ENCODE results near the gene CPED1.
"Not testable (repeated sequence)": the region's sequence is repeated elsewhere in the genome, so short reads cannot be mapped to it uniquely, and the experiment has no call there.

Gene CPED1

GRCh38 chr7:121042899-121043298, 54.4 kb downstream of the CPED1 start:
- DNase-seq: no peak

DNA sequence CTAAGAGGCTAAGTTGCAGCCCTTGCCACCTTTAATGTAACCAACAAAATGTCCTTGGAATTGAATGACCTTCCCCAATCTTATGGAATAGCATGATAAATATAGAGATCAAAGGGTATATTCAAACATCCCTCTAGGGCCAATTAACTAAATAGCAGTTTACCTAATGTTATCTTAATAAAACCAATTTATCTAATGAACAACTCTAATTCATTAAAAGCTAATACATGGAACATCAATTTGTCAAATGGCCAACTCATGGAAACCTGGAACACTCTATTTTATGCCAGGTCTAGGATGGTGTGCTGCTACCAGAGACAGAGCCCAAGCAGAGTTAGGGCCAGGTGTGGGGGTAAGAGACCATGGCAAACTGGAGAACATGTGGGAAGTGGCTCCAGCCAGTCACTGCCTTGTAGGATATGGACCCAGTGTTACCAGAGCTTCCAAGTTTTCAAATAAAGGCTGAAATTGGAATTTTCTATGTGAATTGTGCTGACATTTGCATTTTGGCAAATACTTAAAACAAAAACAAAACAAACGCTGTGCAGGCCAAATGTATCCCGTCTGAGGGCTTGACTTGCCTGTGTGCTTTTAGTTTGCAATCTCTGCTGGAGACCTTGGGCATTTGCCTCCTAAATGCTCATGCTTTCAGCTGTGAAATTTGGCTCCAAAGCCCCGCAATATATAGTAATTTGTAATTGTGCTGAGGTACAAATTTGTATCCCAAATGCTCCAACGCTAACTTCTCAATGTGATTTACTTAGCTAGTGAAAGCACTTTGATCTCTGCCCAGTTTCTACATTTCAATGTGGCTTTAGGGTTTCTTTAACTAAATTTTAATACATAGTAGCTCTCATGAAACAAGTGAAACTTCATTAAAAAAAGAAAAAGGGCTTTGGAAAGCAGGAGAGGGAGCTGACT, 55.1 kb downstream of the CPED1 start:
- no peak for DNase-seq

DNA sequence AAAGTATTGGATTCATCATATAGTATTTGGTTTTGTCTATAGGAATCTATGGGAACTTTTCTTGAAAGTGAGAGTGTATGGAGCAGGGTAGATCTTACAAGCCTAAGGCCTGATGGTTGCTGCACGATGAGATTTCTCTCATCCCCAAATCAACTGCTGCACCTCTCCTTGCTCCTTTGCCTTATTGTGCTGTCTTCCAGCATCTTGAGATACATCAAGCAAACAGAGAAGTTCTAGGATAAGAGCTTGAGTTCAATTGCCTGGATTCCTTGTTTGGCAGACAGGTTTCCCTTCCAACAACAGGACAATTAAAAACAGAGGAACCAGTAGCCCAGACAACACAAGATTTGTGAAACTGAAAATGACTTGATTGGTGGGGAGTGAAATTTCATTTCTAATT, 56.6 kb downstream of the CPED1 start:
- DNase-seq: no peak

DNA sequence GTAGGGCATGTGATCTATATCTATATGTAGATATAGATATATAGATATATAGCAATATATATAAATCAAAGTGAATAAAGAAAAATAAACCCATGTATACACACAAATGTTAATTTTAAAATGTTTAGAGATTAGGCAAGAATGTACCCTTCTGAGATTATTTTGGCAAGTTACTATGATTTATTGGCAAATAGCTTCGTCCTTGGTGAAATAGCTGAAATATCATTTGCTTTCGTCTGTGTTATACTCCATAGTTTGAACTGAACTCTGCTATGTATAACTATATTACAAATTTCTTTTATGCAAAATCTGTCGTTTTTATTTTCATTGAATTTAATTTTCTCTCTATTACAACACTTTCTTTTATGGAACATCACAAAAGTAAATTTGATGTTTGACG, 57.5 kb downstream of the CPED1 start:
- DNase-seq: no peak

- DNase-seq: no peak
Measured at GRCh38 chr7:121046893-121047468, 58.5 kb downstream of the CPED1 start.

GRCh38 chr7:121048195-121048594, 59.7 kb downstream of the CPED1 start:
- DNase-seq: no peak

DNA sequence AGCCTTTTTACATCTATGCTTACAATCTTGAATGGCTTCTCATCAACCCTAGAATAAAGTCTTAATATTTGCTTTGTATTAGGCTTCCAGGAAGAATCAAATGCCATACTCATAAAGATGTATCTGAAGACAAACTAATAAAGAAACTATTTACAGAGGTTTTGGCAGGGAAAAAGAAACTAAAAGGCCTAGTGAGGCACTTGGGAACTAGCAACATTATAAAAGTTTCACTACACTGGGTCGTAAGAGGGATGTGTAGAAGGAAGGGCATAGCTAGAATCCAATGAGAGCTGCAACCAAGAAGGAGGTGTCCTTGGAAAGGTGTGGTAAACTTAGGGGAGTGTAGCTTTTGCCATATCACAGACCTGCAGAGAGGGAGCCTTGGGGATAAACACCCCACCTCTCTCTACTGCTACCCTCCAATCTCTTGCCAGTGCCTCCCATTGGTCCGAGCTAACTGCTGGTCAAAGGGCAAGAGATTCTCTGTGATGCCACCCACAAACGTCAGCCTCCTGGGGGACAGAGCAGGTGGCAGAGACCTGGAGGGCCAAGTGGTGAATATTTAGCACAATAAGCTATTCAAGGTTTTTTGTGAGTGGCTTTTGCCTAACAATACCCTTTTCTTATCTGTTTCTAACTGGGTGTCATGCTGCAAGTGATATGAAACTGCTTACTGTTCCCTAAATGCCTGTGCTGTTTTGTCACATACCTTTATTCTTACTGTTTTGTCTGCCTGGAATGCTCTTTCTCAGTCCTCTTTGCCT, 60.7 kb downstream of the CPED1 start:
- DNase-seq: no peak

DNA sequence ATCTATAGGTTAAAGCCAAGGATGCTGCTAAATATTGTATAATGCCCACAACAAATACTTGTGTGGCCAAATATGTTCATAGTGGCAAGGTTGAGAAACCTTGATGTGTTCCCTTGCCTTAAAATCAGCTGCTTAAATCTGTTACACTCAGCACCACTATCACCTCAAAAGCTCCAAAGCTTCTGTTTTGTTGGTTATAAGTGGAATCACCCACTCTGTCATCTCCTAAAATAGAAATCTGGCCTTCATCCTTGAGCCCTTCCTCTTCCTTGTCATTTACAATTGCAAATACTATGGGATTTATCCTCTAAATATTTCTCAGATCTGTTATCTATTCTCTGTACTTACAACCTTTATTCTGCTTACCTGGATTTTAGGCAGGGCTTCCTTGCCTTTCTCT, 61.4 kb downstream of the CPED1 start:
- DNase-seq: no peak

- DNase-seq: no peak
Measured at GRCh38 chr7:121053219-121053618, 64.7 kb downstream of the CPED1 start.

GRCh38 chr7:121054925-121055324, 66.4 kb downstream of the CPED1 start:
- no peak for DNase-seq

- DNase-seq: no peak
Measured at GRCh38 chr7:121057878-121058277, 69.4 kb downstream of the CPED1 start.

- no peak for DNase-seq
Measured at GRCh38 chr7:121058975-121059374, 70.5 kb downstream of the CPED1 start.

GRCh38 chr7:121059979-121060509, 71.5 kb downstream of the CPED1 start:
- DNase-seq: not testable (repeated sequence)

GRCh38 chr7:121061677-121062582, 73.4 kb downstream of the CPED1 start:
- DNase-seq: no peak

DNA sequence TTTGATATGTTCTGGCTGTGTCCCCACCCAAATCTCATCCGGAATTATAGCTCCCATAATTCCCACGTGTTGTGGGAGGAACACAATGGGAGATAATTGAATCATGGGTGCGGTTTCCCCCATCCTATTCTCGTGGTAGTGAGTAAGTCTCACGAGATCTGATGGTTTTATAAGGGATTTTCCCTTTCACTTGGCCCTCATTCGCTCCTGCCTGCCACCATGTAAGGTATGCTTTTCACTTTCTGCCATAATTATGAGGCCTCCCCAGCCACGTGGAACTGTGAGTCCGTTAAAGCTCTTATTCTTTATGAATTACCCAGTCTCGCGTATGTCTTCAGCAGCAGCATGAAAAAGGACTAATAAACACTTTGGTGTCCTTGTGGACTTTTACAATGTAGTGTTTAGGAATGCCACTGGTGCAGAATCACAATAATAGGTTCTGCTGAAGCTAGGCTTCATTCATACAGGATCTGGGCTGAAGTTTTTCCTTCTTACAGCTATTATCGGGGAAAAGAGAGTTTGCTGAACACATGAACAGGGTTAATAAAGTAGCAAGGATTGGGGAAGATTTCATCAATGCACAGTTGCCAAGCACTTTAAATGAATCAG, 74.3 kb downstream of the CPED1 start:
- no peak for DNase-seq

- DNase-seq: not testable (repeated sequence)
Measured at GRCh38 chr7:121067717-121068116, 79.2 kb downstream of the CPED1 start.

DNA sequence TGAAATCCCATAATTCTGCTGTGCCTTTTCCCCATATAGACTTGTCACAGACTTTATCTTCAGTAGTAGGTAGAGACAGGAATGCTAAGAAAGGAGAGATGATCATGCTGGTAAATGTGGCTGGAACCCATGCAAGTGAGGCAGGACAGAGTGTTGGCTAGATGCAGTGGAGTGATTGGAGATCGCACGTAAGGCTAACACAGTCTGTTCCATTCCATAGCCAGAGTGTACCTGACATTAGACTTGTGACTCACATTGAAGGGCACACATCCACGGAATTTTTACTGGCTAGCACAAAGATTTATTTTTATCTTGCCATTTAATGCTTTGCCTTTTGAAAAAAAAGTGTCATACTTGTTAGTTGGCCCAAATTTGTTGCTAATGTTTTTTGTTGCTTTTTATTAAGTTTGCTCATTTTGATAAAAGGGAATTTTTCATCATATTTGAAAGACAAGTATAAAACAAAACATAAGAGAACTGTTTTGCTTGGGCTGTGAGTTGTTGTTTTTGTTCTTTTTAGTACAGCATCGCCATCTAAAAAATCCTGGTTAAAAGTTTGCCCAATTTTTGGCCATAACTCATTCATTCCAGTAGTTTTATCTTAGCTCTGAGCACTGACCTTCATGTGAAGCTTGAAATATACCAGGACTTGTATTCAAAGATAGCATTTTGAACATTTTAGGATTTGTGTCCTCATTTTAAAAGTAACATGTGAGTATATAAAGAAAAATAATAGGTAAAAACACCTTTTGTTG, 81.0 kb downstream of the CPED1 start:
- no peak for DNase-seq

- no peak for DNase-seq
Measured at GRCh38 chr7:121071132-121071531, 82.6 kb downstream of the CPED1 start.

GRCh38 chr7:121071662-121072061, 83.2 kb downstream of the CPED1 start:
- no peak for DNase-seq

GRCh38 chr7:121072826-121073225, 84.3 kb downstream of the CPED1 start:
- DNase-seq: no peak

GRCh38 chr7:121073463-121074099, 85.1 kb downstream of the CPED1 start:
- no peak for DNase-seq
